GM21526 (cell line): ENCODE data around the gene TMEM59L.

Experiments
- ATAC-seq: cut with Tn5 transposase; IDR thresholded peaks from one replicate; pipeline ENCODE4 v1.9.1; 2021; ENCODE audit warnings: moderate library complexity; ENCODE audit not compliant: unreplicated experiment, low FRiP score

The TMEM59L gene

DNA sequence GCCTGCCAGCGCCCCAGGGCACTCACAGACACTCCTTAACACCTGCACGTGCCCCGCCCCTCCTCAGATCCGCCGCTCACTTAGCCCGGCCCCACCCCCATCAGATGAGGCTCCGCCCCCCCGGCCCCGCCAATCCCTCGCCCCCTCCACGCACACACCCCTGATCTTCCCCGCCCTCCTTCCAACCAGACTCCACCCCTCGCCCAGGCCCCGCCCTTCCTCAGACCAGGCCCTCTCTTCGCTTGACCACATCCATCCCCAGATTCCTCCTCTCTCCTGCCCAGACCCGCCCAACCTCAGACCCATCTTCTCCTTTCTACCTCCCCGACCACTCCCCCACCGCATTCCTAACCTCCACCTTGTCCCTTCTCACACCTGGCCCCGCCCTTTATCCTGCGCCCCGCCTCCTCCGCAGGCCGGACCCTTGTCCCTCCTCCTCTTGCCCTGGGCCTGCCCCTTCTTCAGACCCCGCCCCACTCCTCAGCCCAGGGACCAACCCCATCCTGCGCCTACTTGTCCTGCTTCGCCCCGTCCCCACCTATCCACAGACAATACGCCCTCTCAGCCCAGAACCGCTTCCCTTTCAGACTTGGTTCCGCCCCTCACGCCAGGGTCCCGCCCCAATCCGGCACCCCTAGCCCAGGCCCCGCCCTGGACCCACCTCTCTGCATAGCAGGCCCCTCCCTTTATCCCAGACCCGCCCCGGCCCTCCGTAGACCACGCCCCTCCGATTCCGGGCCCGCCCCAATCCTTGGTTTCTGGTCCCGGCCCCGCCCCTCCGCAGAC lies 23.7 kb downstream of the TMEM59L start:
- ATAC-seq, result peak; percentile 70

GRCh38 chr19:18636969-18637629 lies 24.4 kb downstream of the TMEM59L start, which contains the start of gene KLHL26:
Gene KLHL26, plus strand, starts transcription at chr19:18637028. Its CDS starts 27 bp downstream, at chr19:18637055.
- ATAC-seq, result no peak

GRCh38 chr19:18637673-18638630 lies 25.3 kb downstream of the TMEM59L start:
- no peak for ATAC-seq

DNA sequence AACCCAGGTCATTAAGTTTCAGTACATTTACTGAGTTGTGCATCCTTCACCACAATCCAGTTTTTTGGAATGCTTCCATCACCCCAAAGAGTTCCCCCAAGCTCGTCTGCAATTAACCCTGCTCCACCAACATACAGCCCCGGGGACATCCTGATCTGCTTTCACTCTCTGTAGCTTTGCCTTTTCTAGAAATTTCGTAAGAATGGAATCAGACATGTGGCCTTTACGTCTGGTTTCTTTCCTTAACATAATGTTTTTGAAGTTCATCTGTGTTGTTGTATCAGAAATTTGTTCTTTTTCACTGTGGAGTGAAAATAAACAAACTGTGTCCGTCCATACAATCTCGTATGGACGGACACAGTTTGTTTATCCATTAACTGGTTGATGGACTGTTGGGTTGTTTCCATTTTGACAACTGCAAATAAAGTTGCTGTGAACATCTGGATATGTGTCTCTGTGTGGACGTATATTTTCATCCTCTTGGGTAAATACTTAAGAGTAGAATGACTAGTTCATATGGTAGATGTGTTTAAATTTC lies 27.1 kb downstream of the TMEM59L start:
- ATAC-seq, result no peak

GRCh38 chr19:18644196-18645034 lies 31.7 kb downstream of the TMEM59L start:
- ATAC-seq, result no peak

DNA sequence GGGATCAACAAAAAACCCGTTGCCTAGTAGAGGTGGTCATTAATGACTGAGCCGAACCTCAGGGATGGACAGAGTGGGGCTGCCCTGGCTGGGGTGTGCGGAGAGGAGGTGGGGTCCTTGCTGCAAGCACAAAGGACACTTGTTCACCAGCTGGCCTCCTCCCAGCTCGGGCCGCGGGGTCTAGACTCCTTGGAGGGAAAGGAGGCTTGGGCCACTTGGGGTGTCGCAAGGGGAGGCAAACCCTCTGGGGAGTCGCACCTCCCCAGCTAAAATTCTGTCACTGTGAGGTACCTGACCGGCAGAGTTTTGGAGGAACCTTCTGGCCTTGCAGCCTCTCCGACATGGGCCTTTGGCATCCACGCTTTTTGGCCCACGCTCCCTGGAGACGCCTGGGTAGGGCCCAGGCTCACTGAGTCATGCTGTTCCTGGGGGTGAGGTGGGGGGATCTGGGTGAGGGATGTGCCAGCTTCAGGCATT lies 32.4 kb downstream of the TMEM59L start:
- ATAC-seq, result no peak

GRCh38 chr19:18646535-18647370 lies 34.1 kb downstream of the TMEM59L start:
- ATAC-seq, result no peak

DNA sequence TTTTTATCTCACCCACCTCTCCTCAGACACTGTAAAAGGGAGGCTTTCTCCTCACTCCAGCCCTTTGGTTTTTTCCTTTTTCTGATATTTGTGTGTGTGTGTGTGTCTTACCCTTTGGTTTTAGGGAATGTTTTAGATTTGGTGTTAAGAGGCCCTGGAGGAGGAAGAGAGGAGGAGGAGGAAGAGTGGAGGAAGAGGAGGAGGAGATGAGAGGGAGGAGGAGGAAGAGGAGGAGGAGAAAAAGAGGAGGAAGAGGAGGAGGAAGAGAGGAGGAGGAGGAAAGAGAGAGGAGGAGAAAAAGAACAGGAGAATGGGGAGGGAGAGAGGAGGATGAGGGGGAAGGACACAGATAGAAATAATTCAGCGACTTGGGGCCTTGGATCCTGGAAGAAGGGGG lies 34.7 kb downstream of the TMEM59L start:
- ATAC-seq, result no peak

GRCh38 chr19:18647807-18648206 lies 35.1 kb downstream of the TMEM59L start:
- no peak for ATAC-seq

GRCh38 chr19:18648973-18649315 lies 36.3 kb downstream of the TMEM59L start:
- no peak for ATAC-seq

DNA sequence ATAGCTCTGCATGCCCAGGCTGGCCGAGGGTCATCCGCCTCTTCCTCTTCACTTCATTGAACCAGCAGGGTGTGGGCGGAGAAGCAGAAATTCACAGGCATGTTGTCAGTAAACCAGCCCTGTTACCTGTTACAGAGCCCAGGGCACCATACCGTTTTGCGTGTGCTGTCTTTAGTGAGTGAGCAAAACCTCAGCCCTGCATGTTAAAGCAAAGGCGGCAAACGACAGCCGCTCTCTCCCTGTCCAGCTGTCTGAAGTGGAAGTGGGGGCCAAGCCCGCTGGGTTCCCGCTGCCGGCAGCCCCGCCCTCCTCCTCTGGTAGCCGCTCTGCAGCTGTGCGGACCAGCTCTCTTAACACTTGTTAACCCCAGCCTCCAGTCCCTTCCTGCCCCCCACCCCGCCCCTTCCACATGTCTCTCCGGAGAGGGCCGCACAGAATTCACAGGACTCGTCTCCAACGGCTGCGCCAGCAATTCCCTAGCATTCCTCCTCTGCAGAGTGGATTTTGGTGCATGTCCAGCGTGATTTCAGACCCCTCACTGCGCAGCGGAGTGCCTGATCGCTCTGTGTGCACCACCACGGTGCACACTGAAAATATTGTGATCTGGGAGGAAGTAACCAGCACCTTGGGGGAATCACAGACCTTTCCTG lies 36.8 kb downstream of the TMEM59L start:
- no peak for ATAC-seq

- ATAC-seq, result no peak
These were observed 37.3 kb downstream of the TMEM59L start for GRCh38 chr19:18650021-18650390.

DNA sequence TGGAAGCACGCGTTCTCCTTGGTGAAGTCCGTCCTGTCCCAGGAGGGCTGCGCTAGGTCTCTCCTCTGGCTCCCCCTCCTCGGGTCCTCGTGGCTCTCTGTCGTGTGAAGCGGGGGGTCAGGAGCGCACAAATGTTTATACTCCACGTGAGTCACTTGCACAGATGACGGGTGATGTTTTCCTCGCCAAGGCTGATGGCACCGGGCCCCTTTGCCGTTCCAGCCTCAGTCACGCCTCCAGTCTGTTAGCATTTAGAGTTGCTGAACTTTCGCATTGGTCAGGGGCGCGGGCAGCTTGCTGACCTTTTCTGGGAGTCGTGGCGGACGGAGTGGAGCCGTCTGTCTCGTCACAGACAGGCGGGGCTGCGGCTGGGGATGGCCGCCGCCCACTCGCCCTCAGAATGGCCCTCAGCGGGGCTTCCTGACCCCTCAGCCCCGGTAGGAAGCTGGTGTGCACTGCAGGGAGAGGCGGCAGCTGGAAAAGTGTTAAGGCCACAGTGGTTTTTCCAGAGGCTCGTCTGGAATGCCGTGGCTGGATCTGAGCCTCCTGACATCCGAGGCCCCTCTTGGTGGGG lies 37.9 kb downstream of the TMEM59L start:
- ATAC-seq, result no peak

DNA sequence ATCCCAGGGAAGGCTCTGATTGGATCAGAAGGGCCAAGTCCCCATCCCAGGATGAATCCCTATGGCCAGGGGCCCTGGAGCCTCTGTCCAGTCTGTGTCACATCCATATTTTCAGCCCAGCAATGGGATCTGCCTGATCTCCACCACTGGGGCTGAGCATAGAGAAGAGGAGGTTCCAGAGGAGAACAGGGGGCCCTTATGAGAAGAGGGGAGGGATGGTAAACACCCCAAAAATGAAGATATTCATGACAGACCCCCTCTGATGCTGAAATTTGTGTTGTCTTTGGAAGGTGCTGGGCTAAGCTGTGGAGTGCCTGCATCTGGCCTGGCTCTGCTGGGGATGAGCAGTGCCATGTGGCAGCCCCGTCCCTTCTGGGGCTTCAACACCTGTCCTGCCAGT lies 38.6 kb downstream of the TMEM59L start:
- ATAC-seq, result no peak

- ATAC-seq, result no peak
These were observed 39.1 kb downstream of the TMEM59L start for GRCh38 chr19:18651733-18652132.

GRCh38 chr19:18653853-18654252 lies 41.2 kb downstream of the TMEM59L start:
- ATAC-seq, result no peak

DNA sequence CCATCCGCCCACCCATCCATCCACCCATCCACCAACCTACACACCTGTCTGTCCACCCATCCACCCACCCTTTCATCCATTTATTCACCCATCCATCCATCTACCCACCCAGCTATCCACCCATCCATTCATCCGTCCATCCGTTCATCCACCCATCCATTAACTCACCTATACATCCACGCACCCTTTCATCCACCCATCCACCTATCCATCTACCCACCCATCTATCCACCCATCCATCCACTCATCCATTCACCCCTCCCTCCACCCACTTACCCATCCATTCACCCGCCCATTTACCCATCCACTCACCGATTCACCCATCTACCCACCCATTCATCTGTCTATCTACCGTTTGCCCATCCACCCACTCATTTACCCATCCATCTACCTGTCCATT lies 41.8 kb downstream of the TMEM59L start:
- no peak for ATAC-seq
